ENCODE results near the gene AEBP1. TPM values are rescaled to one million over a fixed set of nuclear protein-coding genes. Genes with fewer than 3 reads are reported as not detected.

Gene AEBP1
- total RNA-seq, 1 experiment from 2014 or later, result 49.3 TPM

- Histone ChIP-seq H3K23me2 (ENCODE audit: insufficient read length, low read depth, low read length, poor library complexity, severe bottlenecking) (no peaks in the 10 kb centered on the region), H2BK20ac (ENCODE audit: low read depth, low read length, poor library complexity, severe bottlenecking) (no peak overlapping the region), H3K4me2 (ENCODE audit: insufficient read depth, insufficient read length, low read length) (no peak overlapping the region), H4K8ac (replicated peaks; ENCODE audit: insufficient read length, low read depth, low read length) (no peak overlapping the region), H3K14ac (ENCODE audit: insufficient read depth, low read length) (no peak overlapping the region), H3K27ac (ENCODE audit: insufficient read length, low read depth, low read length) (no peak overlapping the region), H3K4ac (ENCODE audit: low read depth, low read length) (no peak overlapping the region), H3K9me3 (ENCODE audit: control insufficient read depth, low read depth, low read length) (no peaks in the 10 kb centered on the region), H4K5ac (ENCODE audit: insufficient read length, low read depth, low read length) (no peak overlapping the region), H2AFZ (ENCODE audit: low read length) (no peak overlapping the region), H3K4me1 (ENCODE audit: insufficient read depth, low read length) (peaks cover 10% of the 10 kb centered on the region; the same call in 1 of the 2 replicates), H2BK120ac (ENCODE audit: low read depth, low read length, poor library complexity, severe bottlenecking) (no peak overlapping the region), H3K23ac (ENCODE audit: insufficient read length, low read depth, low read length) (no peak overlapping the region), H3K79me1 (ENCODE audit: insufficient read depth, low read depth, low read length, poor library complexity, severe bottlenecking) (no peaks in the 10 kb centered on the region), H3K79me2 (ENCODE audit: insufficient read depth, low read length) (no peaks in the 10 kb centered on the region), H2BK12ac (ENCODE audit: insufficient read length, low read depth, low read length) (no peak overlapping the region), H2BK5ac (ENCODE audit: insufficient read length, low read length) (no peak overlapping the region), H2BK15ac (ENCODE audit: low read depth, low read length) (no peak overlapping the region), H3K18ac (ENCODE audit: insufficient read length, low read depth, low read length) (no peak overlapping the region), H4K91ac (ENCODE audit: insufficient read length, low read depth, low read length) (no peak overlapping the region), H3K9ac (ENCODE audit: extremely low read depth, insufficient read length, low read length) (no peak overlapping the region), H3T11ph (ENCODE audit: low read length) (no peak overlapping the region), H4K20me1 (ENCODE audit: control insufficient read depth, insufficient read depth, insufficient read length) (no peaks in the 10 kb centered on the region), H3K56ac (ENCODE audit: insufficient read length, low read depth, low read length) (no peak overlapping the region), H3K27me3 (ENCODE audit: insufficient read depth, low read length) (no peaks in the 10 kb centered on the region), H2AK5ac (ENCODE audit: insufficient read length, low read length) (no peak overlapping the region)
- 0 out of 5 replicates have a peak overlapping the region, but pooled peaks of 1 of the 2 experiments have one; percentile 23 for H3K4me3 Mint-ChIP-seq
- no CpG with 5 or more reads among the region's 6 CpGs for WGBS (ENCODE audit: extremely low coverage, insufficient read length, low lambda C conversion rate)
- peak overlapping the region in 1 of 3 experiments; percentile 78; a peak in 1 of 7 replicates for H3K27ac Mint-ChIP-seq
- TF ChIP-seq, protein P1, sequence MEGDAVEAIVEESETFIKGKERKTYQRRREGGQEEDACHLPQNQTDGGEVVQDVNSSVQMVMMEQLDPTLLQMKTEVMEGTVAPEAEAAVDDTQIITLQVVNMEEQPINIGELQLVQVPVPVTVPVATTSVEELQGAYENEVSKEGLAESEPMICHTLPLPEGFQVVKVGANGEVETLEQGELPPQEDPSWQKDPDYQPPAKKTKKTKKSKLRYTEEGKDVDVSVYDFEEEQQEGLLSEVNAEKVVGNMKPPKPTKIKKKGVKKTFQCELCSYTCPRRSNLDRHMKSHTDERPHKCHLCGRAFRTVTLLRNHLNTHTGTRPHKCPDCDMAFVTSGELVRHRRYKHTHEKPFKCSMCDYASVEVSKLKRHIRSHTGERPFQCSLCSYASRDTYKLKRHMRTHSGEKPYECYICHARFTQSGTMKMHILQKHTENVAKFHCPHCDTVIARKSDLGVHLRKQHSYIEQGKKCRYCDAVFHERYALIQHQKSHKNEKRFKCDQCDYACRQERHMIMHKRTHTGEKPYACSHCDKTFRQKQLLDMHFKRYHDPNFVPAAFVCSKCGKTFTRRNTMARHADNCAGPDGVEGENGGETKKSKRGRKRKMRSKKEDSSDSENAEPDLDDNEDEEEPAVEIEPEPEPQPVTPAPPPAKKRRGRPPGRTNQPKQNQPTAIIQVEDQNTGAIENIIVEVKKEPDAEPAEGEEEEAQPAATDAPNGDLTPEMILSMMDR (conservative IDR thresholded peaks at IDR 0.05), result no peak
- DNase-seq, result peak; percentile 29
- no peaks in the 10 kb centered on the region for H3K9me3 Mint-ChIP-seq
- peaks cover 37% of the 10 kb centered on the region for H3K27me3 Mint-ChIP-seq (ENCODE audit: low read depth)
- peaks cover 0 to 7% (median 0%) of the 10 kb centered on the region in 3 experiments; a peak in 5 of 7 replicates for H3K36me3 Mint-ChIP-seq (ENCODE audit: insufficient read depth in 1 of 3, low read depth in 3 of 3)
- peaks cover 33 to 36% of the 10 kb centered on the region in 2 experiments for H3K4me1 Mint-ChIP-seq
Measured at GRCh38 chr7:44066111-44066460, 38.1 kb upstream of the AEBP1 start.
